ENCODE results near the gene SIGLEC8.

DNA sequence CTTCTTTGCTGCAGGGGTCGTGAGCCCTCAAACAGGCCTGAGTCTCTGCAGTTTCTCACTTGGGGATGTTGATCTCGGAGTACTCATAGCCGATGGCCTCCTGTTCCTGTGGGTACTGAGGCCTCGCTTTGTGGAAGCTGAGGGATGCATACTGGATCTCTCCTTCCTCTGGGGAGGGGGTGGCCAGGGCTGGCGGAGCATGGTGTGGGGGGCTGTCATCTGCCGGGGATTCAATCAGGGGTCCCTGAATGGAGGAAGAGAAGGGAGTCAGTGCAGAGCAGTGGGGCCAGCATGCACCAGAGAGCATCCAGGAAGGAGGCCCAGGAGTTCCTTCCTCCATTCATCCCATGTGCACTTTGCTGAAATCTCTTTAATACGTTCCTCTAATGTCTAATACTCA, 33.3 kb upstream of the SIGLEC8 start:
- TF ChIP-seq, protein P1, sequence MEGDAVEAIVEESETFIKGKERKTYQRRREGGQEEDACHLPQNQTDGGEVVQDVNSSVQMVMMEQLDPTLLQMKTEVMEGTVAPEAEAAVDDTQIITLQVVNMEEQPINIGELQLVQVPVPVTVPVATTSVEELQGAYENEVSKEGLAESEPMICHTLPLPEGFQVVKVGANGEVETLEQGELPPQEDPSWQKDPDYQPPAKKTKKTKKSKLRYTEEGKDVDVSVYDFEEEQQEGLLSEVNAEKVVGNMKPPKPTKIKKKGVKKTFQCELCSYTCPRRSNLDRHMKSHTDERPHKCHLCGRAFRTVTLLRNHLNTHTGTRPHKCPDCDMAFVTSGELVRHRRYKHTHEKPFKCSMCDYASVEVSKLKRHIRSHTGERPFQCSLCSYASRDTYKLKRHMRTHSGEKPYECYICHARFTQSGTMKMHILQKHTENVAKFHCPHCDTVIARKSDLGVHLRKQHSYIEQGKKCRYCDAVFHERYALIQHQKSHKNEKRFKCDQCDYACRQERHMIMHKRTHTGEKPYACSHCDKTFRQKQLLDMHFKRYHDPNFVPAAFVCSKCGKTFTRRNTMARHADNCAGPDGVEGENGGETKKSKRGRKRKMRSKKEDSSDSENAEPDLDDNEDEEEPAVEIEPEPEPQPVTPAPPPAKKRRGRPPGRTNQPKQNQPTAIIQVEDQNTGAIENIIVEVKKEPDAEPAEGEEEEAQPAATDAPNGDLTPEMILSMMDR (IDR thresholded peaks at IDR 0.05): no peak
- TF ChIP-seq POLR2A (IDR thresholded peaks at IDR 0.05): no peak

Measured in uterus (tissue), 2 donors.